Activated T-cell treated with anti-CD3 and anti-CD28 coated beads, Interleukin-2, amount 50 U/mL, for 48 hours (primary cell): ENCODE results near the gene NSG1.
"Not testable (repeated sequence)": the region's sequence is repeated elsewhere in the genome, so short reads cannot be mapped to it uniquely, and the experiment has no call there.

Experiments used
- DNase-seq, 2 experiments: peaks; one replicate each; pipeline ENCODE4 v3.0.0-alpha.2; 2020

NSG1 gene

DNA sequence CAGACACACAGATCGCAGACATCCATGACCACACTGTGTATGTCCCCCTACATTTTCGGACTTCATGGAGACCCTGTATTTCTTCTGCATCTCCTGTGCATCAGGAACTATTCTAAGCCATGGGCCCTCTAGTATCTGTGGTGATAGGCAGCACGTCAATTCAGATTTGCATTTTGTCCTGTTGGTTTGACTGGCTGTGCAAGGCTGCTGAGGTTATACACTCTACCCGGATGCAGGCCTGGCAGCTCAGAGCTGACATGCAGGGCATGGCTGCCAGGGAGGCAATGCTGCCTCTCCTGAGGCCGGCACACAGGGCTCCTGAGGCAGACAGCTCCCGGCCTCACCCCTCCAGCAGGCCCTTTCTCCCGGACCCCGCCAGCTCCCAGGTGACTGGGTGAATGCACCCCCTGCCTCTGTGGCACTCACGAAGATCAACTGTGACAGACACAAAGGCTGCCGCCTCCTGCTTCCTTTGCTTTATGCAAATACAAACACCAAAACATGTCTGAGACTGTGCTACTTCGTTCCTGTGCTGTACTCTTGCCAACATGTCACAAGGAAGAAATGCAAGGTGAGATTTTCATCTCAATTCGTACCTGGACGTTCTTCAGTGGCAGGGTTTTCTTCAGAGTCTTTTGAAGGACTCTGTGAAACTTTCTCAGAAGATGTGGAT lies 51.0 kb downstream of the NSG1 start:
- DNase-seq = no peak

DNA sequence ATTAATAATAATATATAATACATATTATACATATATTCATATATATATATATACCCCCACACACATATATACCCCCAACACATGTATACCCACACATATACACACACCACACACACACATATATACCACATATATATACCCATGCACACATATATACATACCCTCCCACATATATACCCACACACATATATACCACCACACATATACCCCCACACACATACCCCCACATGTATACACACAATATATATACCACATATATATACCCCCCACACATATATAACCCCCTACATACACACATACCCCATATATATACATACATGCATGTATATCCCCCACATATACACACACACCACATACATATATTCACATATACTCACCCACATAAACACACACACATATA lies 52.0 kb downstream of the NSG1 start:
- DNase-seq = no peak

DNA sequence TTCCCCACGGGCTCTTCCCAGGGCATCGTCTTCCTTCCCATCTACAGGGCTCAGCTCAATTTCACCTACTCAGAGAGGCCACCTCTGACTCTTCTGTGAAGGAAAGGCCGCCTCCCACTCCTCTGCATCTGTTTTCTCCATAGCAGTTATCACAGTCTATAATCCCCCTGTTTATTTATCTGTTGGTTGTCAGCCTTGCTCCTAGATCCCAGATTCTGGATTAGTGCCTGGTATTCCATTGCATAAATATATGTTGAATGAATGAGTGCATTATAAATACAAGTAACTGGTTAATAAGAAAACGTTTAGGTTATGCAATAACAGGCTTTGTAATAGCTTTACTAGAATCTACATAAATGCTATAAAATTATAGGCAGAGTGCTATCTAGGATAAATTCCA lies 52.9 kb downstream of the NSG1 start:
- no peak for DNase-seq

DNA sequence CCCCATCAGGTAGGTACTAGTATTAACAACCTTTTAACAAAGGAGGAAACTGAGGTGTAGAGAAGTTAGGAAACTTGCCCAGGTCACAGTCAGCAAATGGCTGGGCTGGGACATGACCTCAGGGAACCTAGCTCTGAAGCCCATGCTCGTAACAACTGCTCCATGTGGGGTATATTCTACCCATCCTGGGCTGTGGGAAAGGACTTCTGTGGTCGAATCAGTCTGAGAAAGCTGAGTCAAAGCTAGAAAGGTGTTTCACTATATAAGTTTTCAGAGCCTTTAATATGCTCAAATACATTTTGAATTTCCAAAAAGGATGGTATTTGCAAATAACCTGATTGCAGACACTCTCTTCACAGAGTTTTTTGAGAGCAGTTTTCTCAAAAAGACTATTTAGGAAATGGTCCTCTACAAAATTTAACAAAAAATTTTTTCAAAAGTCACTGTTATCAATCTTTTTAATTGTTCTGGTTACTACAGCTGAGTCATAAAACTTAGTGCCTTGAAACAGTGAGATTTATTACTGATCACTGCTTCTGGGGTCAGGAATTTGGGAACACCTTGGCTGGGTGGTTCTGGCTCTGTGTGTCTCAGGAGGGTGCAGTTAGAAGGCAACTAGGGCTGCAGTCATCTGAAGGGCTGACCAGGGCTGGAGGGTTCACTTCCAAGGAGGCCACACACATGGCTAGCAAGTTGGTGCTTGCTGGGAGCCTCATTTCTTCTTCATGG lies 53.6 kb downstream of the NSG1 start:
- no peak for DNase-seq

DNA sequence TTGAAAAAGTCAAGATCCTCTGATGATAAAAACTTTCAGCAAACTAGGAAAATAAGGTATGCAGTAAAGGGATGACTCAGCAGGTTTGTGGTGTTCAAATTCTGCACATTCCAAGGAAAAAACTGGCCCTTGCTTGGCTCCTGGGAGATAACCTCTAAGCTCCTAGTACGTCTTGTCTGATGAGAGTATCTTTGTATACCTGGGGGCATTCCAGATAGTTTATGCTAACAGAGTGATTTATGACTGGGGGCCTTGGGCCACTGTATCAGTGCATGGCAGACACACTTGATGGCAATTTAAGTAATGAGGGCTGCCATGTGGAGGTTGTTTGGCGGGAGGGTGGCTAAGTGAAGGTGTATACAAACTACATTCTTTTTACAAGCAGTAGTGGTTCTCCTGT lies 56.9 kb downstream of the NSG1 start:
- DNase-seq = no peak

DNA sequence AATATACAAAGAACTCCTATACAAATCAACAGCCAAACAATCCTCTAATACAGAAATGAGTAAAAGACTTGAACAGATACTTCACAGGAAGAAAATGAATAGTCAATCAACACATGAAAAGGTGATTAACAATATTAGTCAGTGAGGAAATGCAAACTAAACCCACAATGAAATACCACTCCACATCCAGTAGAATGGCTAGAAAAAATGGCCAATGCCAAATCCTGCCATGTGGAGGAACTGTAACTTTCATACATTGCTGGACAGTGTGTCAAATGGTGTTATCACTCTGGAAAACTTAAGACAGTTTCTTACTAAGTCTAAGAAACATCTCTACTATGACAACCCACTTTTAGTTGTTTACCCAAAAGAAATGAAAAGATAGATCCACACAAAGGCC lies 59.5 kb downstream of the NSG1 start:
- DNase-seq = no peak

DNA sequence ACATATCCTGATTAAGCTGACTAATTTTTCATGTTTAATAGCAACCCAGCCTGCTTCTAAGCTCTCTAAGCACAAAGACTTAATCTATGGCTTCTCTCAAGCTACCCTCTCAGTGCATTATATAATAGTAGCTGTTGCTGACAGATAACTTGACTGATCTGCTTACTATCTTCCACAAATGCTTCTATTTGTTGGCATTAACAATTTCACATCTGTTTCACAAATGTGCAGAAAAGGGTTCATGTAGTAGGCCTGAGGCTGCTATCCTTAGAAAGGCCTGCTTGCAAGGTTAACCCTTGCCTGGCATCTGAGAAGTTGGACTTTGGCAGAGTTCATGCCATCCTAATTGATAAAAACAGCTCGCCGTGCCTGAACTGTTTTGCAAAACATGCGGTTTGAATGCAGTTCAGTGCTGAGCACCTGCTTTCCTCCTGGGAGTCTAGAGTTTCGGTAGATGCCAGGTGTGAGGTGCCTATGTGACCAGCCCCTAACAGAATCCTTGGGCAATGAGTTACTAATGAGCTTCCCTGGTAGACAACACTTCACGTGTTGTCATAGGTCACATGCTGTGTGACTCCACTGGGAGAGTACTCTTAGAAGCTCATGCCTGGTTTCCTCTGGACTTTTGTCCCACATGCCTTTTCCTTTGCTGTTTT lies 68.4 kb downstream of the NSG1 start:
- no peak for DNase-seq

DNA sequence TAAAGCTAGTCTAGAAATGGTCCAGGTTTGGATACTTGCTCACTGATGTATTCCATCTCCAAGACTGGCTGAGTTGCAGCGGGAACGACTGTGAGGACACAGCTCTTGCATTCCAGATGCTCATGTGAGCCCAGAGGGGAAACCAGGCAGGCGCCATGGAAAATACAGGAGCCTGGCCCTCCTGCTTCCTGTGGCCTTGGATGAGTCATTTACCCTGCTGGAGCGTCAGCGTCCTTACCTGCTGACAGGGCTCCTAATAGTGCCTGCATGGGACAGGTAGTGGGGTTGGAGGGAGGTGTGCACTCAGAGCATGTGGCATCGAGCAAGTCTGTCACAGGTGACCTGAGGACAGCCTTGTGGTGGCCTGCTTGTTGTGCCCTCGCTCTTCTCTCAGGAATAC lies 69.4 kb downstream of the NSG1 start:
- no peak for DNase-seq

DNA sequence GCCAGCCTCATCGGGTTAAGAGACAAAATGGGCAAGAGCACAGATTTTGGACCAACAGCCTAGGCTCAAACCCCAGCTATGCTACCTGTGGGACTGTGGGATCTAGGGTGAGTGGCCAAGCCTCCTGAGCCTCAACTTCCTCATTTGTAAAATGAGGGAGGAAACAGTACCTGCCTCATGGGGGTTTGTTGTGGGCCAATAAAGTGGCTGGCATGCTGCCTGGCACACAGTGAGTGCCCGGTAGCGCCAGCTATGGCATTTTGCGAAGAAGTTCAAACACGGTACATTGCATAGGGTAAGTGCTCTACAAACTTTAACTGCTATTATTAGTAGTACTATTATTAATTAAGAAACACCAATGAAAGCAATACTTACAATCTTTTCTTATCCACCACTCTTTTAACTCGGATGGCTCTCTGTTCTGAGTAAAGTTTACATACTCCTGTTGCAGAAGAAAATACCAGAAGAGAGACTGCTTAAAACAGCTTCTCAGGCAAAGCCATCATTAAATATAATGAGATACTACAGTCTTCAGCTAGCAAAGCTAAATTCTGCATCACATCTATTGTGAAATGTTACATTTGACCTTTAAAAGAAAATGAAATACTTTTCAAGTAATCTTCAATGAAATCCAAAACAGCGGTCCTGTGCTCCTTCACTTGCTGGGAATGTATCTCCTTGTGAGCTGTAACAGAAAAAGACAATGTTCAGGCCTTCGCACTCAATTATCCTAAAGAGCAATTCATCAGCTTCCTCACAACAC lies 70.1 kb downstream of the NSG1 start:
- no peak for DNase-seq

DNA sequence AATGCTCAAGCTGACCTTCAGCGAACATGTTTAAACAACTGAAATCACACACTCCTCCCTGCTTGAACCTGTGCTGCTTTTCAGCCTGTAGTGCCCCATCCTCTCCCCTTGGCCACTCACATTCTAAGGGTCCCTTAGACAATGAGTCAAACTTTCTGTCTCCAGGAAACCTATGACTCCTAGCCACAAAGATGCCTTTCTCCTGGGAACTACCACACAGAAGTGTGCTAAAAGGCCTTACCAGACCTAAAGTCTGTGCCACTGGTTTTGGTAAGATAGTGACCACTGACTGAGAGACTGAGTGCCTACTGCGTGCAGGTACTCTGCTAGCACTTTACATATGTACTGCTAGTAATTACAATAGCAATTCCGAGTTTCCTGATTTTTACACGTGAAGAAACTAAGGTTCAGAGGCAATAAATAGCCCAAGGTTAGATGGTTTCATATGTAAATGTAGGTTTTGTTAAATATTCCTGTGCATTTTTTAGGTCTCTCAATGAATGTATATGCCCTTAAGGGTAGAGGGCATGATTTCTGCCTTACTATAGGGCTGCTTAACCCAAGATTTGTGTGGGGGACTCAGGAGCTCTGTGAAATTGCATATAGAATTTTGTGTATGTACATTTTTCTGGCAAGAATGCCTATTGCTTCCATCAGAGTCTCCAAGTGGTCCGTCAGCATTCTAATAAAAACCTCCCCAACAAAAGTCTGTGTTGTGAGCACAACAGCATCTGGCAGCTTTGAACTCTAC lies 71.1 kb downstream of the NSG1 start:
- DNase-seq = no peak

DNA sequence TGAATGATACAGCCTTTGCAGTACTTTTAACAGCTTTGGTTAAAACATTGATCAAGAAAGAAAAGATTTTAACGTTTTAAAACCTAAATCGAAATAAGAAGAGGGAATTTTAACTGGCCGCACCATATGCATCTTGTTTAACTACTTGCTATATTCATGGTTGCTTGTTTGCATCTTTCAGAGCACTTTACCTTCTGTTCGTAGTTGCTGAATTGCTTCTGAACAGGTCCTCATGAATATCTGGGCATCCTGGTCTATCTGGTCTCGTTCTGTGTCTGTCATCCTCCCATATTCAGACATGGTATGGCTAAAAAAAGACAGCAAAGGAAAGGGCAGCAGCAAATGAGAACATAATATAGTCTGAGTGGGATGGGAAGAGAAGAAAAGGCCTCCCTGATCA lies 72.3 kb downstream of the NSG1 start:
- no peak for DNase-seq

DNA sequence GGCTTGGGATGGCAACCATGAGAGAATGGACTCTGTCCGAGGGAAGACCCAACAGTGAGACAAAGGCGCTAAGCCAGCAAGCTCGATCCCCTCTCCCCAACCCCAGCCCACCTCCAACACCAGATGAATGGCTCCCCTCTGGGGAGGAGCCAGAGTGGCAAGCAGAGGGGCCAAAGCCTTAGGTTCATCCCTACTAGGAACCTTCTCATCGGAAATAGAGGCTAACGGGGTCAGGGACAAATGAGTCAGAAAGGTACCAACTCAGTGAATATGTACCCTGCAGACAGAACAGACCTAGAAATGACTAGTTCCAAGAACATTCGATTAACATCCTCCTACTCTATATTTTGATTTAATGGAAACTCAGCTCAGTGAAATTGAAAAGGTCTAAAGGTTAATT lies 73.9 kb downstream of the NSG1 start:
- no peak for DNase-seq

DNA sequence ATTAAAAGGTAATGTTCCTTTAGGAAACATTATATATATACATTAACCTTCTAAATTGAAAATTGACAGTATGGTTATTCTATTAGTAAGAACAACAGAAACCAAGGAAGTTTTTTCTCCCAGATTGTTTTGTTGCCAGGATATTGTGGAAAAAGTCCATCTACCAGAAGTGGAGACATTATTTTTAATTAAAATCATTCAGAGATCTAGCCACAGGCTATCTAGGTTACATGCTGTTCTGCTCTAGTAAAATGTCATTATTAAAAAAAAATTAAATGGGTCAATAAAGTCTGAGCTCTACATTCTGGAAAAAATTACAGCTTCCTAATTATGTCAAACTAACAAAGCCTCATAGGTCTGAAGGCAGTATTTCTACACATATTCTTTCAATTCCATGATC lies 74.3 kb downstream of the NSG1 start:
- DNase-seq = no peak

DNA sequence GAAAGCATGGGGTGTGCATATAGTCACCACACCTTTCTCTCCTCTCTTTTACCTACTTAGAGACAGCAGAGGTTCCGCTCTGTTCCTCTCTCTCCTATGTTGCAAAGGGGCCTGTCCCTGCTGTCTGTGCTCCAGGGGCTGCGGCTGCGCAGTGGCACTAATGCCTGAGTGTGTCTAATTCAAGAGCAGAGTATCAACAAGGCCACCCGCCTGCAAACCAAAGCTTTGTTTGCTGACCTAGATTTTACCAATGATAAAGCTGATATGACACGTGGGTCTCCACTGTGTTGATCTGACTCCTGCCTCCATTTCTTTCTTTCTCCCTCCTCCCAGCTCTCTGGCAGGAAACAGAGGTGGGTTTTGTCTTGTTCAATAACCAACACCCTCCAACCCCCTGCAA lies 74.9 kb downstream of the NSG1 start:
- peak; percentile 33 to 39 for DNase-seq

DNA sequence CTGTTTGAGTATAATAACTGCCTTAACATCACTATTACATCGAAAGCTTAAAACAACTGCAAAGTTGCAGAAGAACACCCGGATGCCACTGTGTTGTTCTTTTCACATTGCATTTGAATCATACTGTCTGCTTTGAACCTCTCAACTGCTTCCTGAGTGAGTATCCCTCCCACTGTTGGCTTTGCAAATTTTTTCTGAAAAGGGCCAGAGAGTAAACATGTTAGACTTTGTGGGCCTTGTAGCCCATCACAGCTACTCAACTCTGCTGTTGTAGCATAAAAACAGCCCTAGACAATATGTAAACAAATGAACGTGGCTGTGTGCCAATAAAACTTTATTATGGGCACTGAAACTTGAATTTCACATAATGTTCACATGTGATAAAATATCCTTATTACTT lies 76.1 kb downstream of the NSG1 start:
- no peak for DNase-seq

DNA sequence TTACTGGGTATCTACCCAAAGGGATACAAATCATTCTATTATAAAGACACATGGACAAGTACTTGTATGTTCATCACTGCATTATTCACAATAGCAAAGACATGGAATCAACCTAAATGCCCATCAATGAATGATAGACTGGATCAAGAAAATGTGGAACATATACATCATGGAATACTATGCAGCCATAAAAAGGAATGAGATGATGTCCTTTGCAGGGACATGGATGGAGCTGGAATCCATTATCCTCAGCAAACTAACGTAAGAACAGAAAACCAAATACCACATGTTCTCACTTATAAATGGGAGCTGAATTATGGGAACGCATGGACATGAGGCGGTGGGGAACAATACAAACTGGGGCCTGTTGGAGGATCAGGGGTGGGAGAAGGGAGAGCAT lies 78.3 kb downstream of the NSG1 start:
- DNase-seq = not testable (repeated sequence)
